ENCODE data around the gene WDFY4. TPM values are rescaled to one million over a fixed set of nuclear protein-coding genes. Genes with fewer than 3 reads are reported as not detected.

Gene WDFY4
- total RNA-seq, 1 experiment from 2014 or later: 0.22 TPM

DNA sequence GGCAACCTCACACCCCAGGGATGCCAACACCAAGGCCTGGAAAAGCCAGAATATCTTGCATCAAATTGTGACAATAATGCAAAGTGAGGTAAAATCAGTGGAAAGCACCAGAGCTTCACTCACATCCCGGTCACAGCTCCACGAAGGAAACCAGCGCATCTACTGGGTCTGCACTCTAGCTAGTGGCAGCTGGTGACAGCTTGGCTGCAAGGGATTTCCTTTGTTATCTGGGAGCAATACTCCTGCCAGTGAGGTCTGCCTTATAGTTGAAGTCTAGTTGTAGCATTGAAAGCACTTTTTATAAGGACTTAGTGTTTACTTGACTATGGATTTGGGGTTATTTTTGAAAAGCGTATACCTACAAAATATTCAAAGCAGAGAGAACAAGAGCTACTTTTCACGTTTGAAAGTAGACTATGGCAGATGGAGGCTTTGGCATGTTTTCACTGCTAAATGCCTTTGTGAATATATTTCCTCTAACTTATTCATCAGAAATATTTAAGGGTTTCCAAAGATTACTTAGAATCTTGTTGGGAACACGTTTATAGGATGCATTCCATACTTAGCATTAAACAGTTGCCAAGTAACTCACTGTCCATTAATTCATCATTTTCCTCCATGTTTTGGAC, 26.1 kb downstream of the WDFY4 start:
- BruUV-seq (replicated peaks): no TSS peak
- peaks cover 50% of the 10 kb centered on the region for H3K27me3 ChIP-seq (ENCODE audit: insufficient read depth, low read length)
- DNase-seq (ENCODE audit: low read depth, low spot score) (no peak), ATAC-seq (no peak)
- TF ChIP-seq, protein P1, sequence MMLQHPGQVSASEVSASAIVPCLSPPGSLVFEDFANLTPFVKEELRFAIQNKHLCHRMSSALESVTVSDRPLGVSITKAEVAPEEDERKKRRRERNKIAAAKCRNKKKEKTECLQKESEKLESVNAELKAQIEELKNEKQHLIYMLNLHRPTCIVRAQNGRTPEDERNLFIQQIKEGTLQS (IDR thresholded peaks at IDR 0.05): no peak
- no peak for TF ChIP-seq YY1 (IDR thresholded peaks at IDR 0.05; ENCODE audit: extremely low read depth, insufficient replicate concordance, low read depth, low read length)
- TF ChIP-seq FOSL1 (IDR thresholded peaks at IDR 0.05; ENCODE audit: low read depth): no peak
- TF ChIP-seq CEBPB (IDR thresholded peaks at IDR 0.05; ENCODE audit: low read depth): no peak
- no peak for TF ChIP-seq EZH2phosphoT487 (IDR thresholded peaks at IDR 0.05; ENCODE audit: borderline replicate concordance)
- TF ChIP-seq, protein P2, sequence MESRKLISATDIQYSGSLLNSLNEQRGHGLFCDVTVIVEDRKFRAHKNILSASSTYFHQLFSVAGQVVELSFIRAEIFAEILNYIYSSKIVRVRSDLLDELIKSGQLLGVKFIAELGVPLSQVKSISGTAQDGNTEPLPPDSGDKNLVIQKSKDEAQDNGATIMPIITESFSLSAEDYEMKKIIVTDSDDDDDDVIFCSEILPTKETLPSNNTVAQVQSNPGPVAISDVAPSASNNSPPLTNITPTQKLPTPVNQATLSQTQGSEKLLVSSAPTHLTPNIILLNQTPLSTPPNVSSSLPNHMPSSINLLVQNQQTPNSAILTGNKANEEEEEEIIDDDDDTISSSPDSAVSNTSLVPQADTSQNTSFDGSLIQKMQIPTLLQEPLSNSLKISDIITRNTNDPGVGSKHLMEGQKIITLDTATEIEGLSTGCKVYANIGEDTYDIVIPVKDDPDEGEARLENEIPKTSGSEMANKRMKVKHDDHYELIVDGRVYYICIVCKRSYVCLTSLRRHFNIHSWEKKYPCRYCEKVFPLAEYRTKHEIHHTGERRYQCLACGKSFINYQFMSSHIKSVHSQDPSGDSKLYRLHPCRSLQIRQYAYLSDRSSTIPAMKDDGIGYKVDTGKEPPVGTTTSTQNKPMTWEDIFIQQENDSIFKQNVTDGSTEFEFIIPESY (IDR thresholded peaks at IDR 0.05; ENCODE audit: extremely low read depth, insufficient replicate concordance, low read length): no peak
- no peak for TF ChIP-seq POLR2AphosphoS5 (IDR thresholded peaks at IDR 0.05; ENCODE audit: low read depth, low read length)
- no peak for TF ChIP-seq SIN3A (IDR thresholded peaks at IDR 0.05; ENCODE audit: low read depth)
- no peak for TF ChIP-seq ELF1 (IDR thresholded peaks at IDR 0.05; ENCODE audit: borderline replicate concordance, low read depth)
- no peak for TF ChIP-seq CBX3 (IDR thresholded peaks at IDR 0.05; ENCODE audit: low read depth)
- no peak for TF ChIP-seq ZFX (IDR thresholded peaks at IDR 0.05)
- no peaks in the 10 kb centered on the region for H3K79me2 ChIP-seq (ENCODE audit: insufficient read depth, low read length)
- H3K9me3 ChIP-seq (ENCODE audit: control insufficient read depth in 1 of 2, insufficient read depth in 1 of 2, low read depth in 1 of 2, low read length in 2 of 2): no peaks in the 10 kb centered on the region
- no peak overlapping the region for H3K4me3 ChIP-seq (replicated peaks in 1 of 2; ENCODE audit: low read depth in 1 of 2, low read length in 2 of 2)
- ChIA-PET POLR2A (no interaction called here), CTCF (interaction anchor here (0.9 kb wide), 1 partner anchor 53 kb away, joined by 3 read pairs; no protein-coding TSS in a partner anchor), RAD21 (ENCODE audit: low non-redundant PET in 1 of 2, low total read pairs in 2 of 2, uncharacterized antibody in 2 of 2, unreplicated experiment in 2 of 2) (no interaction called here)
- no peak overlapping the region for H3K9ac ChIP-seq (ENCODE audit: low read length)
- no peaks in the 10 kb centered on the region for H4K20me1 ChIP-seq (ENCODE audit: insufficient read depth)
- H3K9me2 ChIP-seq (ENCODE audit: insufficient read depth): no peaks in the 10 kb centered on the region
- intact Hi-C loops (cut with micrococcal nuclease): no loop called here
- H3K4me2 ChIP-seq (ENCODE audit: low read length): no peak overlapping the region
- no peaks in the 10 kb centered on the region for H3K36me3 ChIP-seq (ENCODE audit: control insufficient read depth in 1 of 2, insufficient read depth in 2 of 2, low read length in 2 of 2)
- no peak overlapping the region for H3K27ac ChIP-seq (ENCODE audit: low read depth, low read length)
- no peaks in the 10 kb centered on the region for H3K4me1 ChIP-seq (ENCODE audit: control insufficient read depth in 1 of 2, insufficient read depth in 2 of 2, low read length in 2 of 2)
- H2AFZ ChIP-seq (ENCODE audit: low read depth, low read length, poor library complexity, severe bottlenecking): no peak overlapping the region
